ENCODE results near the gene TAX1BP3.

TAX1BP3 gene

GRCh38 chr17:3678821-3679530 is 10.6 kb upstream of the TAX1BP3 start:
- no peak for DNase-seq (ENCODE audit: extremely low read depth, insufficient read length)
- peaks cover 6% of the 10 kb centered on the region for H3K36me3 ChIP-seq (ENCODE audit: control insufficient read depth, insufficient read depth, low read length)
- no peak for TF ChIP-seq CTCF (IDR thresholded peaks at IDR 0.05; ENCODE audit: insufficient read depth, low read length, poor library complexity, severe bottlenecking)
- H3K27me3 ChIP-seq (replicated peaks; ENCODE audit: control insufficient read depth, insufficient read depth, low read length): no peaks in the 10 kb centered on the region
- no peak overlapping the region for H3K4me3 ChIP-seq (replicated peaks; ENCODE audit: low read depth, low read length)

GRCh38 chr17:3678095-3678820 is 9.9 kb upstream of the TAX1BP3 start:
- no peak for TF ChIP-seq CTCF (IDR thresholded peaks at IDR 0.05; ENCODE audit: insufficient read depth, low read length, poor library complexity, severe bottlenecking)
- no peaks in the 10 kb centered on the region for H3K27me3 ChIP-seq (replicated peaks; ENCODE audit: control insufficient read depth, insufficient read depth, low read length)
- H3K4me3 ChIP-seq (replicated peaks; ENCODE audit: low read depth, low read length): no peak overlapping the region
- peaks cover 7% of the 10 kb centered on the region for H3K36me3 ChIP-seq (ENCODE audit: control insufficient read depth, insufficient read depth, low read length)
- no peak for DNase-seq (ENCODE audit: extremely low read depth, insufficient read length)

- DNase-seq (ENCODE audit: extremely low read depth, insufficient read length): no peak
- Histone ChIP-seq H3K36me3 (ENCODE audit: control insufficient read depth, insufficient read depth, low read length) (peaks cover 8% of the 10 kb centered on the region), H3K27me3 (replicated peaks; ENCODE audit: control insufficient read depth, insufficient read depth, low read length) (no peaks in the 10 kb centered on the region), H3K4me3 (replicated peaks; ENCODE audit: low read depth, low read length) (no peak overlapping the region)
- no peak for TF ChIP-seq CTCF (IDR thresholded peaks at IDR 0.05; ENCODE audit: insufficient read depth, low read length, poor library complexity, severe bottlenecking)
Observed at GRCh38 chr17:3675886-3676285, 7.5 kb upstream of the TAX1BP3 start.

GRCh38 chr17:3672571-3672970 is 4.2 kb upstream of the TAX1BP3 start:
- Histone ChIP-seq H3K27me3 (replicated peaks; ENCODE audit: control insufficient read depth, insufficient read depth, low read length) (no peaks in the 10 kb centered on the region), H3K36me3 (ENCODE audit: control insufficient read depth, insufficient read depth, low read length) (peaks cover 3% of the 10 kb centered on the region), H3K4me3 (replicated peaks; ENCODE audit: low read depth, low read length) (no peak overlapping the region)
- no peak for DNase-seq (ENCODE audit: extremely low read depth, insufficient read length)
- TF ChIP-seq CTCF (IDR thresholded peaks at IDR 0.05; ENCODE audit: insufficient read depth, low read length, poor library complexity, severe bottlenecking): no peak

GRCh38 chr17:3669548-3669947 is 1.2 kb upstream of the TAX1BP3 start:
- no peak for DNase-seq (ENCODE audit: extremely low read depth, insufficient read length)
- H3K4me3 ChIP-seq (replicated peaks; ENCODE audit: low read depth, low read length): peak overlapping the region; percentile 93
- TF ChIP-seq CTCF (IDR thresholded peaks at IDR 0.05; ENCODE audit: insufficient read depth, low read length, poor library complexity, severe bottlenecking): no peak
- H3K27me3 ChIP-seq (replicated peaks; ENCODE audit: control insufficient read depth, insufficient read depth, low read length): no peaks in the 10 kb centered on the region
- H3K36me3 ChIP-seq (ENCODE audit: control insufficient read depth, insufficient read depth, low read length): peaks cover 3% of the 10 kb centered on the region

Measured in GM06990 (cell line).